Skeletal muscle tissue (tissue), 4 donors: Measurements from ENCODE around the gene SPATA16. TPM values are rescaled to one million over a fixed set of nuclear protein-coding genes. Genes with fewer than 3 reads are reported as not detected.
"Not testable (repeated sequence)": the region's sequence is repeated elsewhere in the genome, so short reads cannot be mapped to it uniquely, and the experiment has no call there.

ENCODE experiments used
- H3K27ac ChIP-seq: one replicate; pipeline ENCODE4 v1.7.0; 2013; ENCODE audit warnings: mild to moderate bottlenecking, low read depth, low read length, inconsistent platforms
- H3K27me3 ChIP-seq, 3 donors: one replicate each; pipeline ENCODE4 v1.7.0; 2013; ENCODE audit warnings: low read length in 3 of 3; ENCODE audit not compliant: control insufficient read depth in 3 of 3, insufficient read depth in 3 of 3
- H3K36me3 ChIP-seq, 3 donors: one replicate each; pipeline ENCODE4 v1.7.0; 2013; ENCODE audit warnings: low read length in 3 of 3; ENCODE audit not compliant: control insufficient read depth in 3 of 3, insufficient read depth in 3 of 3
- H3K4me1 ChIP-seq, 3 donors: one replicate each; pipeline ENCODE4 v1.7.0; 2013; ENCODE audit warnings: low read length in 3 of 3, mild to moderate bottlenecking in 3 of 3; ENCODE audit not compliant: control insufficient read depth in 3 of 3, insufficient read depth in 3 of 3
- H3K4me3 ChIP-seq, 3 donors: one replicate each; pipeline ENCODE4 v1.7.0; 2013; ENCODE audit warnings: low read length in 3 of 3
- H3K9ac ChIP-seq, 3 donors: one replicate each; pipeline ENCODE4 v1.7.0; 2013; ENCODE audit warnings: low read length in 3 of 3, mild to moderate bottlenecking in 3 of 3, moderate library complexity in 2 of 3, low read depth in 1 of 3
- H3K9me3 ChIP-seq, 3 donors: one replicate each; pipeline ENCODE4 v1.7.0; 2013; ENCODE audit warnings: low read length in 3 of 3; ENCODE audit not compliant: control insufficient read depth in 3 of 3
- total RNA-seq: library from RNA; depleted of rRNA; stranded (reverse); fragments of >200 nt; gene quantifications from one replicate; pipeline ENCODE4 v1.2.3, GENCODE V29; 2014
- donor health status: Osteomylitis.

SPATA16 gene
- total RNA-seq, result not detected

DNA sequence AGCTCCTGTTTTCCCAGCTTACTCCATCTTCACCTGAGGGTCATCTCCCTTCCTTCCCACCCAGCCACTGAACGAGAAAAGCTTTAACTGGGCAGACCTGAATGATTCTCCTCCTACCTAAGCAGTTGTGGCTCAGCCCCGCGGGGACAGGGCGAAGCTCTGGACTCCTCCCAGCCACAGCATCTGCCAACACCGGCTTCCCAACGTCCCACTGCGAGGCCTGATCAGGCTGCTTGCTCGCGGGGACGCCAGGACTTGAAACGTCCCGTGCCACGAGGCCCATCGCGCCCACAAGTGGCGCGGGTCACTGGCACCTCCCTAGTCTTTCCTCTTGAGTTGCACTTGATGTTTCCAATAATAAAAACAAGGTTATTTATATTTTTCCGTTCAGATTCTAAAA, at the start of gene SPATA16:
SPATA16 (minus strand) TSS at position 250 of the 400 bp plus-strand sequence. CDS start 23,504 bp downstream, outside the sequence.
- H3K9me3 ChIP-seq, result no peaks in the 10 kb centered on the region
- no peak within 1 kb of the TSS for H3K4me3 ChIP-seq
- no peaks in the 10 kb centered on the region for H3K36me3 ChIP-seq
- no peaks in the 10 kb centered on the region for H3K27me3 ChIP-seq
- H3K4me1 ChIP-seq, result no peaks in the 10 kb centered on the region
- no peak within 1 kb of the TSS for H3K27ac ChIP-seq
- H3K9ac ChIP-seq, result no peak within 1 kb of the TSS

GRCh38 chr3:173183022-173183421, 42.0 kb upstream of the SPATA16 start:
- not testable (repeated sequence) for H3K36me3 ChIP-seq, H3K4me1 ChIP-seq, H3K9me3 ChIP-seq, H3K4me3 ChIP-seq, H3K27ac ChIP-seq, H3K9ac ChIP-seq, H3K27me3 ChIP-seq

DNA sequence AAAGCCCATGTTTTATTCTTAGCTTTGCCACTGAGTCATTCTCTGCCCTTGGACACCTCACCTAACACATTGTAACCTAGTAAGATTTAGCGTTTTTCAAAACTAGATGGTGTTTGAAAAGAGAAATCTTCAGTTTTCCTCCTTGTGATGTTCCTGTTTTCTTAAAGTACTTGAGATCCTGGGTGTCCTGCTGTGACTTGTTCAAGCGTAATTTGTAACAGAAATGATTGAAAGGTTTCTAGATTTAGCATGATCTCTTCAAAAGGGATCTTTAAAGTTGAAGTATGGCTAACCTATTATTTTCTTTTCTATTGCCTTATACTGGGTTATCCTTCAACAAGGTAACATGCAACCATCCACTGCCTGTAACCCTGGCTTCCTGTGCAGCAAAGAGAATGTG, 32.6 kb upstream of the SPATA16 start:
- no peaks in the 10 kb centered on the region for H3K9me3 ChIP-seq
- no peaks in the 10 kb centered on the region for H3K36me3 ChIP-seq
- H3K9ac ChIP-seq, result no peak overlapping the region
- H3K4me1 ChIP-seq, result no peaks in the 10 kb centered on the region
- H3K27ac ChIP-seq, result no peak overlapping the region
- H3K27me3 ChIP-seq, result no peaks in the 10 kb centered on the region
- no peak overlapping the region for H3K4me3 ChIP-seq

- H3K9ac ChIP-seq, H3K27ac ChIP-seq, H3K27me3 ChIP-seq, H3K36me3 ChIP-seq, H3K9me3 ChIP-seq, H3K4me1 ChIP-seq, H3K4me3 ChIP-seq: not testable (repeated sequence)
Observed at GRCh38 chr3:173159139-173159538, 18.1 kb upstream of the SPATA16 start.

GRCh38 chr3:173156533-173156932, 15.5 kb upstream of the SPATA16 start:
- H3K36me3 ChIP-seq, H3K27ac ChIP-seq, H3K27me3 ChIP-seq, H3K4me1 ChIP-seq, H3K4me3 ChIP-seq, H3K9me3 ChIP-seq, H3K9ac ChIP-seq: not testable (repeated sequence)

DNA sequence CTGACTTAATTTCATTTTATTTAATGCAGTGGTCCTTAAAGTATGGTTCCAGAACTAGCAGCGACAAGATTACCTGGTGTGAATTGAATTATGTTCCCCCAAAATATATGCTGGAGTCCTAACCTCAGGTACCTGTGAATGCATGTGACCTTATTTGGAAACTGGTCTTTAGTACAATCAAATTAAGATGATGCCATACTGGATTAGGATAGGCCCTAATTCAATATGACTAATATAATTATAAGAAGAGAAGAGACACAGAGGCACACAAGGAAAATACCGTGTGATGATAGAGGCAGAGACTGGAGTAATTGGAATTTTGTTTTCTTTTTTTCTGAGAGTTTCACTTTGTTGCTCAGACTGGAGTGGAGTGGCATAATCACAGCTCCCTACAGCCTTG, 12.6 kb upstream of the SPATA16 start:
- no peak overlapping the region for H3K9ac ChIP-seq
- H3K4me1 ChIP-seq, result no peaks in the 10 kb centered on the region
- no peaks in the 10 kb centered on the region for H3K27me3 ChIP-seq
- H3K4me3 ChIP-seq, result no peak overlapping the region
- H3K27ac ChIP-seq, result no peak overlapping the region
- H3K36me3 ChIP-seq, result no peaks in the 10 kb centered on the region
- H3K9me3 ChIP-seq, result no peaks in the 10 kb centered on the region

DNA sequence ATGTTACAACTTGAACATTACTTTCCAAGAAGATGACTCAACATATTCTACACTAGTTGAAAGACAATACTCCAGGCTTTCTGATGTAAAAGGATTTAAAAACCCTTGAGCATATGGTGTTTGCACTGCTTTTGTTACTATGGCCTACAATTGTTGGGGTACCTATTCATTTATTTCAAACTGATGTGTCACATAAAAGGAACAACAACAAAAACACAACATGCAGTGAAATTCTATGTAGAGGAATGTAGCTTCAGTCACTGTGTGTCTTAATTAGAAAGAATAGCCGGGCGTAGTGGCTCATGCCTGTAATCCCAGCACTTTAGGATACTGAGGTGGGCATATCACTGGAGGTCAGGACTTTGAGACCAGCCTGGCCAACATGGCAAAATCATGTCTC, 1.6 kb downstream of the SPATA16 start:
- Histone ChIP-seq H3K4me1 (no peaks in the 10 kb centered on the region), H3K9ac (no peak overlapping the region), H3K36me3 (no peaks in the 10 kb centered on the region), H3K4me3 (no peak overlapping the region), H3K27me3 (no peaks in the 10 kb centered on the region), H3K27ac (no peak overlapping the region), H3K9me3 (no peaks in the 10 kb centered on the region)

DNA sequence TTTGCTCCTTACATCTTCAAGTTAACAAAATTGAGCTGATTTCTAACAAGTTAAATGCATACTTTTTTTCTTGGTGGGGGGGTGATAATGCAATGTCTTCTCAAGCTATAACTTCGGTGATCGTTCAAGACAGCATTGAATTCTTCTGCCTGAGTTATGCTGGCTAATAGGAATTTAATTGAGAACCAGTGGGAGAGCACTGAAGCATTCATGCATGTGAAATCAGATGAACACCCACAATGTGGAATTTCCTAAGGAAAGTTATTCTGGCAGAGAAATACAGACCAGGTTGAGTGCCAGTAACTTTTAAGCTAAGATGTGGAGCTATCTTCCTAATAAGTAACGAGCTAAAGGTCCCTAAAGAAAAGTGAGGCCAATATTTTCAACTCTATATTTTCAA, 3.0 kb downstream of the SPATA16 start:
- Histone ChIP-seq H3K27ac (no peak overlapping the region), H3K4me1 (no peaks in the 10 kb centered on the region), H3K9ac (no peak overlapping the region), H3K36me3 (no peaks in the 10 kb centered on the region), H3K4me3 (no peak overlapping the region), H3K27me3 (no peaks in the 10 kb centered on the region), H3K9me3 (no peaks in the 10 kb centered on the region)

- H3K4me3 ChIP-seq, result no peak overlapping the region
- no peaks in the 10 kb centered on the region for H3K36me3 ChIP-seq
- H3K4me1 ChIP-seq, result no peaks in the 10 kb centered on the region
Observed at GRCh38 chr3:173135059-173135458, 6.0 kb downstream of the SPATA16 start.

DNA sequence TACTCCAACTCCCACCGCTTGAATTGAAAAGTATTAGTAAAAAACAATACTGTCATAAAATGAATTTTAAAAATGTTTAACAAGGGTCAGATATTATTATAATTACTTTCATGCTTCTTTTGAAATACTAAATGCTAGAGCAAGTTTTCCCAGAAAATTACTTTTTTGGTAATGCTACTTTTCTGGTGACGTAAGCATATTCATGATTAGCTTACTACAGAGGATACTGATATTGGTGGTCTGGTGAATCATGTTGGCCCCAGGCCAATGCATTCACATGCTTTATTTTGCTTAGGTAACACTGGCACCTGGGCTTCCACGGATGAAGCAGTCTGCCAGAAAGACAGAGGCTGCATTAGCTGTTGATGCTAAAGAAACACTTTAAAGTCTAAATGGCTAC, 12.4 kb downstream of the SPATA16 start:
- no peaks in the 10 kb centered on the region for H3K36me3 ChIP-seq
- no peaks in the 10 kb centered on the region for H3K27me3 ChIP-seq
- H3K27ac ChIP-seq, result no peak overlapping the region
- no peaks in the 10 kb centered on the region for H3K4me1 ChIP-seq
- H3K4me3 ChIP-seq, result no peak overlapping the region
- no peaks in the 10 kb centered on the region for H3K9me3 ChIP-seq
- H3K9ac ChIP-seq, result no peak overlapping the region

More at GRCh38 chr3:173135059-173135458, 6.0 kb downstream of the SPATA16 start:
- H3K27me3 ChIP-seq, result no peaks in the 10 kb centered on the region
- no peaks in the 10 kb centered on the region for H3K9me3 ChIP-seq
- H3K9ac ChIP-seq, result no peak overlapping the region
- no peak overlapping the region for H3K27ac ChIP-seq

DNA sequence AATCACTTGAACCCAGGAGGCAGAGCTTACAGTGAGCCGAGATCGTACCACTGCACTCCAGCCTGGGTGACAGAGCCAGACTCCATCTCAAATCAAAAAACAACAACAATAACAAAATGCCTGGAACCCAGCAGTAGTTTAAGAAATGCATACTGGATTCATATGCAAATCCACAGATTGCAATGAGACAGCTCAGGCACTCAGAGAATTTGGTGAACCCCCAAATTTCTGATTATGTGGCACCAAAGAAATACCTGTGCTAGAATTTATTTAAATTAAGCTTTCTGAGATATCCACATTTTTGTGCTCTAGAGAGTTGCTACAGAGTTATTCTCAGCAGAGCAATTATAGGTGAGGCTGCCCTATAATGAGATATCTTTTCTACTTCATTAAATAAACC, 29.7 kb downstream of the SPATA16 start:
- no peak overlapping the region for H3K9ac ChIP-seq

More for the DNA sequence above, 29.7 kb downstream of the SPATA16 start:
- H3K27ac ChIP-seq, result no peak overlapping the region
- no peaks in the 10 kb centered on the region for H3K9me3 ChIP-seq
- H3K36me3 ChIP-seq, result no peaks in the 10 kb centered on the region
- H3K27me3 ChIP-seq, result no peaks in the 10 kb centered on the region
- no peak overlapping the region for H3K4me3 ChIP-seq
- H3K4me1 ChIP-seq, result no peaks in the 10 kb centered on the region
